GM18511 (cell line): ENCODE measurements around the gene STOX2.

ENCODE experiments used
- ATAC-seq: cut with Tn5 transposase; IDR thresholded peaks from one replicate; pipeline ENCODE4 v1.9.1; 2021; ENCODE audit warnings: mild to moderate bottlenecking, moderate library complexity; ENCODE audit not compliant: unreplicated experiment

STOX2 gene

GRCh38 chr4:184066584-184067300 is 161.6 kb downstream of the STOX2 start:
- ATAC-seq, result no peak

GRCh38 chr4:184067931-184068554 is 162.9 kb downstream of the STOX2 start:
- ATAC-seq, result no peak
